Upper lobe of right lung (tissue), 1 donor: ENCODE measurements around the gene CEP68. TPM values are rescaled to one million over a fixed set of nuclear protein-coding genes. Genes with fewer than 3 reads are reported as not detected.

Source experiments
- ATAC-seq: fragments of 200-7000 bp; cut with Tn5 transposase; one replicate; pipeline ENCODE4 v1.9.1; 2020; ENCODE audit warnings: mild to moderate bottlenecking, moderate library complexity
- DNase-seq: peaks from one replicate; pipeline ENCODE4 v3.0.0-alpha.2; 2020
- H3K27ac ChIP-seq: fragments of 200-600 bp; one replicate; pipeline ENCODE4 v1.8.0; 2022
- H3K27me3 ChIP-seq: fragments of 200-600 bp; one replicate; pipeline ENCODE4 v1.8.0; 2022; ENCODE audit warnings: mild to moderate bottlenecking
- H3K36me3 ChIP-seq: fragments of 200-600 bp; one replicate; pipeline ENCODE4 v1.8.0; 2022
- H3K4me1 ChIP-seq: fragments of 200-600 bp; one replicate; pipeline ENCODE4 v1.8.0; 2022
- H3K4me3 ChIP-seq: fragments of 200-600 bp; one replicate; pipeline ENCODE4 v1.8.0; 2022; ENCODE audit warnings: mild to moderate bottlenecking
- H3K9me3 ChIP-seq: fragments of 200-600 bp; one replicate; pipeline ENCODE4 v1.8.0; 2022
- intact Hi-C: fragments of 100-400 bp; cut with DNase I; formaldehyde crosslinking; loops from one replicate; pipeline ENCODE4 v1.11.0; 2022
- total RNA-seq: library from RNA; stranded (reverse); fragmentation: NEBNext Ultra II Directional; extraction: Animal tissue kit (Norgen Biotek cat#: 25700); gene quantifications from one replicate; pipeline ENCODE4 v1.2.1, GENCODE V29; 2021
- TF ChIP-seq, protein P1 (sequence below): fragments of 200-600 bp; IDR thresholded peaks from one replicate; pipeline ENCODE4 v1.8.0; 2022; ENCODE audit warnings: antibody characterized with exemption
- donor health status: DM: no; HTN: yes; CAD: no; lungs with severe emphysema.

CEP68 gene
- total RNA-seq, 1 donor from 2014 or later = 16.0 TPM

- Histone ChIP-seq H3K4me1 (peaks cover 5% of the 10 kb centered on the region), H3K9me3 (peaks cover 7% of the 10 kb centered on the region), H3K36me3 (no peaks in the 10 kb centered on the region), H3K27me3 (no peaks in the 10 kb centered on the region), H3K4me3 (peak overlapping the region; percentile 20), H3K27ac (no peak overlapping the region)
- intact Hi-C loops = loop anchor here (5.0 kb wide), 1 partner anchor 123 kb away; no protein-coding TSS in a partner anchor
- TF ChIP-seq, protein P1, sequence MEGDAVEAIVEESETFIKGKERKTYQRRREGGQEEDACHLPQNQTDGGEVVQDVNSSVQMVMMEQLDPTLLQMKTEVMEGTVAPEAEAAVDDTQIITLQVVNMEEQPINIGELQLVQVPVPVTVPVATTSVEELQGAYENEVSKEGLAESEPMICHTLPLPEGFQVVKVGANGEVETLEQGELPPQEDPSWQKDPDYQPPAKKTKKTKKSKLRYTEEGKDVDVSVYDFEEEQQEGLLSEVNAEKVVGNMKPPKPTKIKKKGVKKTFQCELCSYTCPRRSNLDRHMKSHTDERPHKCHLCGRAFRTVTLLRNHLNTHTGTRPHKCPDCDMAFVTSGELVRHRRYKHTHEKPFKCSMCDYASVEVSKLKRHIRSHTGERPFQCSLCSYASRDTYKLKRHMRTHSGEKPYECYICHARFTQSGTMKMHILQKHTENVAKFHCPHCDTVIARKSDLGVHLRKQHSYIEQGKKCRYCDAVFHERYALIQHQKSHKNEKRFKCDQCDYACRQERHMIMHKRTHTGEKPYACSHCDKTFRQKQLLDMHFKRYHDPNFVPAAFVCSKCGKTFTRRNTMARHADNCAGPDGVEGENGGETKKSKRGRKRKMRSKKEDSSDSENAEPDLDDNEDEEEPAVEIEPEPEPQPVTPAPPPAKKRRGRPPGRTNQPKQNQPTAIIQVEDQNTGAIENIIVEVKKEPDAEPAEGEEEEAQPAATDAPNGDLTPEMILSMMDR = peak; percentile 99
- ATAC-seq = peak; percentile 100
- peak; percentile 86 for DNase-seq
These were observed 15.6 kb upstream of the CEP68 start for GRCh38 chr2:65040400-65041261.

DNA sequence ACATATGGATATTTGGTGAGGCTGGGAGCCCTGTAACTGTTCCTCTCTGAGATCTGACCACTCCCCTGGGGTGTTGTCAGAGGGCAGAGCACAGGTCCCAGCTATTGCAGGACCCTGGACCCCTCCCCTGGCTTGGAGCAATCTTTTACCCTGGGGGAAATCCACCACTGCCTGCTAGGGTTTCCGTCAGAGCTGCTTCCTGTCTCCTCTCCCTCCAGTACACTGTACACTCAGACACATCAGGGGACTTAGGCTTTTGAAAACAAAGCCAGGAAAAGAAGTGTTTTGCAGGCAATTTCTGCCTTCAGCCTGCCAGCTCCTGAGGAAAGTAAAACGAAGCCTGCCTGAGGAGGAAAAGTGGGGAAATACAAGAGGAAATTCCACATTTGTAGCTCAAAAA, 13.2 kb upstream of the CEP68 start:
- peaks cover 7% of the 10 kb centered on the region for H3K9me3 ChIP-seq
- intact Hi-C loops = loop anchor here (5.0 kb wide), 1 partner anchor 126 kb away; no protein-coding TSS in a partner anchor
- TF ChIP-seq, protein P1 = no peak
- DNase-seq (no peak), ATAC-seq (no peak)
- no peaks in the 10 kb centered on the region for H3K27me3 ChIP-seq
- H3K36me3 ChIP-seq = no peaks in the 10 kb centered on the region
- H3K27ac ChIP-seq = no peak overlapping the region
- H3K4me1 ChIP-seq = peaks cover 5% of the 10 kb centered on the region
- no peak overlapping the region for H3K4me3 ChIP-seq

DNA sequence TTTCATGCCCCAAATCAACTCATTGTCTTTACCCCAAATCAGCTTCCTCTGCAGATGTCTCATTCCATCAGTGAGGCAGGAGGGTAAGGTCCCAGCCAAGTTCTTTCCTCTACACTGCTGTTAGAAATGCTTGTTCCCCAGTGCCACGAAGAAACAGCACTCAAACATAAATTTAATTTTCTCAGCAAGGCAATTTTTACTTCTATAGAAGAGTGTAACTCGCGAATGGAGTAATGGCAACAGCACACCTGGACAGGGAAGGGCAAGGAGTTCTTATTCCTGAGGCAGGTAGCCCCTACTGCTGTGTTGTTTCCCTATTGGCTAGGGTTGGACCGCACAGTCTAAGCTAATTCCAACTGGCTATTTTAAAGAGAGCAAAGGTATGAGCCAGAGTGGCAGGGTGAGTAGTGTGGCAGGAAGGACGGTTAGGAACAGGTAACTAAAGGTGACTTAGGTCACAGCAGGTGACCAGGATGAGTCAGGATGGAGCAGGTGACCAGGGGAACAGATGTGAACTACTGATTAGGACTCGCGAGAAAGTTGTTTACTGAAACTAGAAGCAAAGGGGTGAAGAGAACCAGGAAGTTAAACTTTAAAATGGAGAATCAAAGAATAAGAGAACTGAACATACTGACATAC, 12.0 kb upstream of the CEP68 start:
- ATAC-seq (no peak), DNase-seq (no peak)
- Histone ChIP-seq H3K27ac (no peak overlapping the region), H3K27me3 (no peaks in the 10 kb centered on the region), H3K9me3 (peaks cover 7% of the 10 kb centered on the region), H3K4me1 (peaks cover 5% of the 10 kb centered on the region), H3K4me3 (no peak overlapping the region), H3K36me3 (no peaks in the 10 kb centered on the region)
- intact Hi-C loops = loop anchor here (5.0 kb wide), 1 partner anchor 127 kb away; no protein-coding TSS in a partner anchor
- TF ChIP-seq, protein P1 = no peak

GRCh38 chr2:65045651-65046050, 10.6 kb upstream of the CEP68 start:
- H3K4me1 ChIP-seq = no peaks in the 10 kb centered on the region
- H3K36me3 ChIP-seq = no peaks in the 10 kb centered on the region
- H3K27ac ChIP-seq = no peak overlapping the region
- no peaks in the 10 kb centered on the region for H3K27me3 ChIP-seq
- intact Hi-C loops = no loop called here
- DNase-seq = no peak
- H3K9me3 ChIP-seq = peaks cover 7% of the 10 kb centered on the region
- no peak overlapping the region for H3K4me3 ChIP-seq
- no peak for ATAC-seq
- TF ChIP-seq, protein P1 = no peak

GRCh38 chr2:65046633-65047407, 9.4 kb upstream of the CEP68 start:
- TF ChIP-seq, protein P1 = no peak
- ATAC-seq = no peak
- Histone ChIP-seq H3K4me1 (no peaks in the 10 kb centered on the region), H3K27me3 (no peaks in the 10 kb centered on the region), H3K4me3 (no peak overlapping the region), H3K36me3 (no peaks in the 10 kb centered on the region), H3K9me3 (peaks cover 7% of the 10 kb centered on the region), H3K27ac (no peak overlapping the region)
- no peak for DNase-seq
- intact Hi-C loops = no loop called here
